GM19240 (cell line): ENCODE data around the gene CDYL.
"Not testable (repeated sequence)": the region's sequence is repeated elsewhere in the genome, so short reads cannot be mapped to it uniquely, and the experiment has no call there.

ENCODE experiments used
- DNase-seq: peaks from one replicate; pipeline ENCODE4 v3.0.0; 2011; ENCODE audit warnings: low spot score; ENCODE audit not compliant: insufficient read length

CDYL gene

DNA sequence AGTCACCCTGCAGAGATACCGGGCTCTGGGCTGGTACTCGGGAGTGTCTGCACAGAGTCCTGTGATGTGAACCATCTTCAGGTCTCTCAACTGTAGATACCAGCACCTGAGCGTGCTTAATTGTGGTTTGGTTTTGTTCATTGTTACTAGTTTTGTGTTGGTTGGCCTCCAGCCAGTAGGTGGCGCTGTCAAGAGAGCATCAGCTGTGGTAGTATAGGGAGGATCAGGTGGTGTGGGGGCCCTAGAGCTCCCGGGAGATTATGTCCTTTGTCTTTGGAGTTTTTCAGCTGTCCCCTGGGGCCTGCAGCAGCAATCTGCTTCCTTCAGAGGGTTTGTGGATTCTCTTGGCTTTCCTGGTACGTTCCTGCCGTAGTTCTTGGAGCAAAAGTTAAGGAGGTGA lies 67.9 kb downstream of the CDYL start:
- no peak for DNase-seq

DNA sequence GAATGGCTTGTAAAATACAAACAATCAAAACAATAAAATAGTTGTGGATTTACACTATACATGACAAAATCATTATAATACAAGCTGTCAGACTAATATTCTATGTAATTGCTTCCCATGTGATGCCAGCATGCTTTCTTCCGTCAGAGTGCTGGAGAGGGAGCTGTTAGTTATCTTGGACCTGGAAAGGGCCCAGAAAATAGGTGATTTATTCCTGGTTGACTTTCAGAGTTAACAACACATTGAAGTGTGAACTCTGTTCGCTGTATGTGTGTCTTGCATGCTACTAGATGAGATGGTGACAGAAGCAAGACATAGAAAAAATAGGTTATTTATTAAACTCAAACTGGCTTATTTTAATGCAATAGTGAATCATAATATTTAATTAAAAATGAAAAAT lies 70.2 kb downstream of the CDYL start:
- DNase-seq, result no peak

DNA sequence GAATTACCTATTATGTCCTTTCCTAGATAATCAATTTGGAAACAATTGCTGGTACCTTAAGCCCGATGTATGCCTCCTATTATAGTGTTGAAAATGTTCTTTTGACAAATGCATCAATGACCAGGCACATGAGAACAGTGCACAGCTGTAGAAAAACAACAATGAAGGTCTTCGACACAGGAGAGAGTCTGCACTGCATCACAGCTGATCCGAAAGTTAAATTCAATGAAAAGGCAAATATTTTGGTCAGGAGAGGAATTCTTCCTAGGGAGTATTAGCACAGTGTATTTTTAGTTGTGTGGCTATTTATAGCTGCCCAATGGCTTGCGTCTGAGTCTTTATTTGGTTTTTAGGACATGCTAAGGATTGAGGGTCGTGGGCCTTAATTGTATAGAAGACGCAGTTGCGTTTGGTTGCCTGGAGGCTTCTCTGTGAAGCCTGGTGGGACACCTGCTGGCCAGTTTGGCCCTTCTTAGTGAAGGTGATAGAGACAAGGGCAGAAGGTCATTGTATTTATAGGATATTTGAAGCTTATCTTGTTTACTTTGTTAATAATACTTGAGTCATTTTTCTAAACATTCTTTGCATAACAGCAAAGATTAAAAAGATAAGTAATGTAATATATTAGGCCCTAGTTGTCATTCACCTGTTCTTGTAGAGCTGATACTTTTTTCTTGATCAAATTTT lies 72.3 kb downstream of the CDYL start:
- DNase-seq, result no peak

DNA sequence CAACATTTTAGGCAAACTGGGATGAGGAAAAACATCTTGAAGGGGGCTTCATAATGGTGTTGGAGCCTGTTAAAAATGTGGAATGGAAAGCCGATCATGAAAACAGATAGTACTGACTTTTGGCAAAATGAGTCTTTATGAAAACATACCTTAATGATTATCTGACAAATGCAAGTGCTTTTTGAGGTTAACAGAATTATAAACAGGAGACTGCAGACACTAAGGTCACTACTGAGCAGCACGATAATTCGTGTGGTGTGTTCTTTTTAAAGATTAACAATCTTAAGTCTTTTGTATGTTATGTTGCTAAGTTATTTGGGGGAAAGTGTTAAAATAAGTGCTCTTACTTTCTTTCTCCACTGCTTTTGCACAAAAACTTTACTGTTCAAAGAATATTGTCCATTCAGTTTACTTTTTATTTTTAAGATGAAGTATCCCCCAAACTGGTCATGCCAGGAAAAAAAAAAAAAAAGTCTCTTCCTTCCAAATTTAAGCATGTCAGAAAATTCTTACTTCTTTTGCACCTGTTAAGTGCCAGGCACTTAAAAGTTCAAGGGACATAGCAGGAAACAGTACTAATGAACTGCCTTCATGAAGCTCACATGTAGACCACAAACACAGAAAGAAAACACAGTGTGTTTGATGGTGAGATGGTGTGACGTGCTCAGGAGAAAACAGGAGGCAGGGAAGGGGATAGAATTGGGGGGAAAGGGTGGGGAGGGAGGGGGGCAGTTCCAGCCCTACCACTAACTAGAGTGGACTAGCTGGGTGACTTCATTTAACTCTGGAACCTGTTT lies 73.2 kb downstream of the CDYL start:
- DNase-seq, result no peak

DNA sequence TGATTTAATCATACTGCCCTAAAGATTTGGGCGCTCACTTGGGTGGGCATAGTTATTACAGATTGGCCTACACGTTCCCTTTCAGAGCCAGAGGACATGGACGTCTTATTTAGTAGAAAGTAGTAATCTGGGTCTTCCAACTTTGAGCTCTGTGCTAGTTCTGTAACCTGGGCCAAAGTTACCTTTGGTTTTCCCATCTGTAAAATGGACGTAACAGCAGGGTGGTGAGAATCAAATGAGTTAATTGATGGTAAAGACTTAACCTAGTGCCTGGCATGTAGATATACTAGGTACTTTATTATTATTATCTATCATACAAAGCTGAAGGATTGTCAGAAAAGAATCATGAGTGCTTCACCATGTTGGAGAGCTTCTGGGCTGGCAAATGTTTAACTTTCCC lies 74.8 kb downstream of the CDYL start:
- no peak for DNase-seq

DNA sequence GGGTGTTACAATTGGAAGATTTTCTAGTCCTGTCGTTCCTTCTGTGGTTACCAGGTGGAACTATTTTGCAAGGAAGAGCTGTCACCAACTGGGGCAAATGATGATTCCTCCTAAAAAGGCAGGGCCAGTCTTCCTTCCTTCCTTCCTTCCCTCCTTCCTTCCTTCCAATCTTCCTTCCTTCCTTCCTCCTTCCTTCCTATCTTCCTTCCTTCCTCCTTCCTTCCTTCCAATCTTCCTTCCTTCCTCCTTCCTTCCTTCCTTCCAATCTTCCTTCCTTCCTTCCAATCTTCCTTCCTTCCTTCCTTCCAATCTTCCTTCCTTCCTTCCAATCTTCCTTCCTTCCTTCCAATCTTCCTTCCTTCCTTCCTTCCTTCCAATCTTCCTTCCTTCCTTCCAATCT lies 76.0 kb downstream of the CDYL start:
- DNase-seq, result not testable (repeated sequence)

DNA sequence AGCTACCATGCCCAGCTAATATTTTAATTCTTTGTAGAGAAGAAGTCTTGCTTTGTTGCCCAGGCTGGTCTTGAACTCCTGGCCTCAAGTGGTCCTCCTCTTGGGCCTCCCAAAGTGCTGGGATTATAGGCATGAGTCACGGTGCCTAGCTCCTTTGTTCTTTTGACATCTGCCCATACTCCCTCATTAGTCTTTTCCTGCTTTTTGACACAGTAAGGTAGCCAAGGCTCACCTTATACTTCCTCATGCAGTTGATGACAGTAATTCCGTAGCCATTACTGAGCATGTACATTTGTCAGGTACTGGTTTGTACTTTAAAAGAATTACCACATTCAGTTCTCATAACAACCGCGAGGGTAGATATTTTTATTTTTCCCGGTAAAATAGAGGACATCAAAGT lies 76.7 kb downstream of the CDYL start:
- no peak for DNase-seq

DNA sequence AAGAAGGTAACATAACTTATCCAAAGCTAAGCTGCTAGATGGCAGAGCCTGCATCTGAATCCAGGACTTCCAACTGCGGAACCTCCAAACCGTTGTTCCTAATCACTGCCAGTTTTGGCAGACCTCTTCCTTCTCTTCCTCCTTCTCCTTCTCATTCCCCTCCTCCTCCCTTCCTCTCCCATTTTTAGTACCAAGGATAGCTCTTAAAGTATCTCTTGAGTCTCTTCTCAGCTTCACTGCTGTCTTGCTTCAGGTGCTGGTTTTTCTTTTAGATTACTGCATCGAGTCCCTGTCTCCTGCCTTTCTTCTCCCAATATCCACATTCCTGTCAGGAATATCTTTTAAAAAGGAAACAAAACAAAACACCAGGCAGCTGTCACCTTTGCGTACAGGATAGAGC lies 77.1 kb downstream of the CDYL start:
- DNase-seq, result no peak

DNA sequence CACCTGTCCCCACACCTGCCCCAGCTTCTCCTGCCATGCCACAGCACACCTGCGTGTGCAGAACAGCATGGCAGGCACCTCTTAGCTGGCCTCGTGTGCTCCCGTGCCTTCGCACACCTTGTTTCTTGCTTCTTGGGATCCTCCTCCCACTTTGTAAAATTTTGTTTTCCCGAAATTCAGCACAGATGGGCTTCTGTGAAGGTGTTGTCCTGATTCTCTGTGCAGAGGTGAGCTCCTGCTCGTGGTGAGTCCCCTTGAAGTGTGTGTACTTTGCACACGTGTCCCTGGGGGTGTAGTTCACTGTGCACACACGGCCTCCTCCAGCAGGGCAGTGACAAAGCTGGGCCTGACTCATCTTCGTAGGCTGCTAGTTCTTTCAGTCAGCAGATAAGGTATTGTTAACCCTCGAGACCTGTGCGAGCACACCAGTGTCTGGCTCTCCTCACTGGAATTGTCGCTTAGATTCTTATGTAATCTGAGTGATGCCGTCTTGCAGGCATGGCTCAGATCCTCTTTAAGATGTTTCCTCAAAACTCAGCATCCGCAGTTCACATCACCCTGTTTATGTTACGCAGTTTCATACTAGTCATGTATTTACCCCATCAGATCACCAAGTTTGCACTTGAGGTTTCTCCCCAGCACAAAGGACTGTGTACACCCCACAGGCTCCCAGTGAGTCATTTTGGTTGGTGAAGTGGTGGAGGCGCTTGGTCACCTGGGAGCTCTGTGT lies 77.7 kb downstream of the CDYL start:
- DNase-seq, result no peak

DNA sequence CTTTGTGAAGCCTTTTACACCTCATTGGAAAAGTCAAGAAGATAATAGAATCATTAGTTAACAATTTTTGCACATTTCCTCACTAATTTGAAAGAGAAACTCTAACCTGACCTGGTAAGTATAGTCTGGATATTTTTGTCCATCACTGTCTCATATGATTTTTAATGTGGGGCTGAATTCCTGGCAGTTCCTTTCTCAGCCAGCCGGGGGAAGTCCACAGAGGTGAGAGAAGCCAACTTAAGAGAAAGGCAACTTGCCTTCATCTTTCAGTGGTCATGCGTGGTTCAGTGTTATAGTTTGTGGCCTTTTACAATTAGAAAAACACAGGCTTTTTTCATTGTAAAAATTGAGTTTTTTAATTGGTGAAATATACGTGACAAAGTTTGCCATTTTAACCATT lies 80.6 kb downstream of the CDYL start:
- no peak for DNase-seq

DNA sequence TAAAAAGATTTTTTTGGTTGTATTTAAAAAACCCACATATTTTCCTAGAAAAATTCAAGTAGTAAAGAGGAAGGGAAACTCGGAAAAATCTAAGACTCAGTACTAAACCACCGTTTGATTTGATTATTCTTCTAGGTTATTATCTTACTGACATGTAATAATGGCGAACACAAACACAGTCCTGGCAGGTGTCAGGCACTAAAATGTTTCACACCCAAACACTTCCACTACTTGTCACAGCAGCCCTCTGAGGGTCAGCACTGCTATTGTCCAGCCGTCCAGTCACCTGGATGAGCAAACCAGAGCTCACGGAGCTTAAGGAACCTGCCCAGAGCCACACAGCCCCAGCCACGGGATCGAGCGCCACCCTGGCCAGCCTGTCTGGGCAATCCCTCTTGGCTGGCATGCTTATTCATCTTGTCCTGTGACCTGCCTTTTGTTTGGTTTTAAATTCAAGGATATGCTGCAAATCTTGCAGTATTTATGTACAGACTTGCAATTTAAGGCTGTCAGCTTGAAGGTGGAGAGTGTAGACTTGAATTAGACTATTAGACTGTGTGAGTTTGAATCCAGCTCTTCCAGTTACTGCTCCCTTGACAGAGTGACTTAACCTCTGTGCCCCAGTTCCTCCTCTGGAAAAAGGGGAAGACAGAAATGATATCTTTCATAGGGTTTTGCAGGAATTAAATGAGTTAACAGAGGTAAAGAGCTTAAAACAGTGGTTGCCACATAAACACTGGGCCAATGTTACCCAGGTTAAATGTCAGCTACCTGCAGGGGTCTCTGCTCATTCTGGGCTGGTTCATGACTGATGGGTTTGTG lies 82.2 kb downstream of the CDYL start:
- DNase-seq, result no peak

DNA sequence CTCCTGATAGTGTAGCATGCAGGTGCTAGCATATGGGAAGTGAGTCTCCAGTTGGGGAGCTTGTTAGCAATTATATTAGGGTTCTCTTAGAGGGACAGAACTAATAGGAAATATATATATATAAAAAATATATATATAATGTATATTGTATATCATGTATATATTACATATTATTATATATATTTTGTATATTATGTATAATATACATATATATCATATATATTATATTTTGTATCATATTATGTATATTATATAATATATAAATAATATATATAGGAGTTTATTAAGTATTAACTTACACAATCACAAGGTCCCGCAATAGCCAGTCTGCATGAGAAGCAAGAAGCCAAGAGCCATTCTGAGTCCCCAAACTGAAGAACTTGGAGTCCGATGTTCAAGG lies 84.2 kb downstream of the CDYL start:
- DNase-seq, result no peak

DNA sequence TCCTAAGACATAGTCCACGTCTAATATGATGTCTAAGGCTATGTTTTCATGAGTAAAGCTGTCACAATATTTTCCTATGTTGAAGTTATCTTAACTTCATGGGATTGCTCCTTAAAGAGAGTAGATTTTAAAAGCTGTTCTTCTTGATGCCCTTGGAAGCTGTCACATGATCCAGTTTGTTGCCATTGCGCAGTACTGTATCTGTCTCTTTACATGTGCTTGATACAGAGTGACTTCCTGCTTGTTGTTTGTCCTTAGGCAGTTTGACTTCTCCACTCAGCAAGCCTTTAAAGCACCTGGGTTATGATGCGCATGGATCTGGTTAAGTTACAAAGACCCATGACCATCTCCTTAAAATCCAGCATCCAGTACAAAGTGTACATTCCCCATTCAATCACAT lies 85.4 kb downstream of the CDYL start:
- DNase-seq, result no peak

DNA sequence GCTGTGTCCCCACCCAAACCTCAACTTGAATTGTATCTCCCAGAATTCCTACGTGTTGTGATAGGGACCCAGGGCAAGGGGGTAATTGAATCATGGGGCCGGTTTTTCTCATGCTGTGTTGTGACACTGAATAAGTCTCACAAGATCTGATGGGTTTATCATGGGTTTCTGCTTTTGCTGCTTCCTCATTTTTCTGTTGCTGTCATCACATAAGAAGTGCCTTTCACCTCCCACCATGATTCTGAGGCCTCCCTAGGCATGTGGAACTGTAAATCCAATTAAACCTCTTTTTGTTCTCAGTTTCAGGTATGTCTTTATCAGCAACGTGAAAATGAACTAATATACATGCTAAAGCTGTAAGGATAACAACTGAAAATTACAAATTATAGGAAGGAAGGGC lies 88.3 kb downstream of the CDYL start:
- DNase-seq, result no peak

DNA sequence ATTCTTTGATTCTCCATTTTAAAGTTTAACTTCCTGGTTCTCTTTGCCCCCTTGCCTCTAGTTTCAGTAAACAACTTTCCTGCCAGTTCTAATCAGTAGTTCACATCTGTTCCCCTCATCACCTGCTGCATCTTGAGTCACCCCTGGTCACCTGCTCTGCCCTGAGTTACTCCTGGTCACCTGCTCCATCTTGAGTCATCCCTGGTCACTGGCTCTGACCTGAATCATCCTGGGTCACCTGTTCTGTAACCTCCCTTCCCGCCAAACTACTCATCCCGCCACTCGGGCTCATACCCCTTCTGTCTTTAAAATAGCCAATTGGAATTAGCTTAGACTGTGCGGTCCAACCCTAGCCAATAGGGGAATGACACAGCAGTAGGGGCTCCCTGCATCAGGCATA lies 88.8 kb downstream of the CDYL start:
- DNase-seq, result not testable (repeated sequence)

DNA sequence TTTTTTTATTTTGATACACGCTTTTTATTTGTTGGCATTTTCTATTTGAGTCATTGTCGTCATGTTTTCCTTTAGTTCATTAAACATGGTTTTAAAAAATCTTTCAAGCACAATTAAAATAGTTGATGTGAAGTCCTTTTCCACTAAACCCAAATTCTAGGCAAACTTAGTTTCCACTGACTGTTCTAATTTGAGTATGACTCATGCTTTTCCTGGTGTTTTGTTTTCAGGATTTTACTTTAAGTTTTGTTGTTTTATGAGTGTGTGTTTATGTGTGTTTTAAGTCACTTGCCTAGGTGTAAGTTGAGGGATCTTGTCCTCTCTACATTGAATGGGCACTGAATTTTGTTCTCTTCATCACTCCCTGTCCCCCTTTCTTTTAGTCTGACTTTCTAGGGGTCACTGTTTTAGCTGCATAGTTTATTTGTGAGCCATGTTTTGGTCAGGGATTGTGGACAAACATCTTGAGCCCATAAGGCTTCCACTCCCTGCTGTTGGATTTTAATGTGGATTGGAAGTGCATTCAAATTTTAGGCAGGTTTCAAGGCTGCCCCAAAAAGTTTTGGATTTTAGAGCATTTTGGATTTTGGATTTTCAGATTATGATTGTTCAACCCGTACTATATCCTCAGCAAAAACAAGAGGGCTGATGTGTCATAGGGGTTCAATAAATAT lies 94.8 kb downstream of the CDYL start:
- no peak for DNase-seq

DNA sequence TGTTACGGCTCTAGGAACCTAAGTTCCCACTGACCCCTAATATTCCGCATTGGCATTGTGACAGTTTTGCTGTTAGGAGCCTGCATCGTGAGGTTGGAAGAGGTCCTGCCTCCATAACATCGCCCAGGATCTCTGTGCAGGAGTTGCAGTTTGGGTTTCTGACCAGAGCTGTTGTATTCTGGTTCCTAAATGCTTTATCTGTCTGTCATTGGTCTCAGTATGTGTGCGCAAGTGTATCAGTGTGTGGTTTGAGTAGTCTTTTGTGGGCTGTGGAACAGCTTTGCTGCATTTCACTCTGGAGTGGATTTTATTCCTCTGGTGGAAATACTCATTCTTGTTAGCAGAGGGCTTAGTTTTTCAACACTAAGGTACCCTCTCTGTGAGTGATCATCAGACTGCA lies 95.6 kb downstream of the CDYL start:
- DNase-seq, result no peak

DNA sequence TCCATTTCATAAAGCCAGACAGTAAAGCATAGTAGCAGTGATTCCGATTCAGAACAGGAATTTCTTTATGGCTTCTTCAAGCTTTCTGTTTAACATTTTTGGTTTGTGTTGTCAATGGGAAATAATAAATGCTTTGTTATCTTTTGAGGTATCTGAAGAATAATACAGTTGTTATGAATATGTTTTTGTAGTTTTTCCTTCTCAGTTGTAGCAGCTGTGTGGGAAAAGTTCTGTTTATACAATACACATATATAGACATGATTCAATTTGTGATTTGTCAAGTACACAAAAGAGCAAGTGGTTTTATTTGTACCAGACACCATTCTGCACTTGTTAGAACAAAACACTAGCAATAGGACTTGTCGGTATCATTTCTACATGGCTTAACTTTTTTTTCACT lies 96.6 kb downstream of the CDYL start:
- DNase-seq, result no peak

DNA sequence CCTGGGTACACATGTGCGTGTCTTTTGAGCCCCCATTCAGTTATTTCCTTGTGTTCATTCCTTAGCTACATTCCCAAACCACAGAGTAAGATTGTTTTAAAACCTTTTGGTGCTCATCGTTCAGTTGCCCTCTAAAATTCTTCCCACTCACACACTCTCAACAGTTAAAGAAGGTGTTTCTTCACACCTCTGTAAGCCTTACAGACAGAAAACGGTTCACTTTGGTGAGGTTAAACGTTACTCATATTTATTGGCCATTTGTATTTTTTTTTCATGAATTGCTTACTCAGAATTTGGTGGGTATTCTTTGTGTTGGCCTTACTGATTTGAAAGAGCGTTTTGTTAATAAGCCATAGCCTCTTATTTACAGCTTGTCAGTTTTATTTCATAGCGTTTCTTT lies 97.7 kb downstream of the CDYL start:
- no peak for DNase-seq

DNA sequence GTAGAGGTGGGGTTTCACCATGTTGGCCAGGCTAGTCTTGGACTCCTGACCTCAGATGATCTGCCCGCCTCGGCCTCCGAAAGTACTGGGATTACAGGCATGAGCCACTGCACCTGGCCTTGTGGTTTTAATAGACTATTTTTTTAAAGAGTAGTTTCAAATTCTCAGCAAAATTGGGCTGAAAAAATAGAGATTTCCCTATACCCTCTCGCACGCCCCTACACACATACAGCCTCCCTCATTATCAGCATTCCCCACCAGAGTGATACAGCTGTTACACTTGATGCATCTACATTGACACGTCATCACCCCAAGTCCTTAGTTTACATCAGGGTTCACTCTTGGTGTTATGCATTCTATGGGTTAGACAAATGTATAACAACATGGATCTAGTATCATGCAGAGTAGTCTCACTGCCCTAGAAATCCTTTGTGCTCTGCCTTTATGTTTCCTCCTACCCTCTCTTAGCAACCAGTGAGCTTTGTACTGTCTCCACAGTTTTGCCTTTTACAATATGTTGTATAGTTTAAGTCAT lies 103.6 kb downstream of the CDYL start:
- no peak for DNase-seq

DNA sequence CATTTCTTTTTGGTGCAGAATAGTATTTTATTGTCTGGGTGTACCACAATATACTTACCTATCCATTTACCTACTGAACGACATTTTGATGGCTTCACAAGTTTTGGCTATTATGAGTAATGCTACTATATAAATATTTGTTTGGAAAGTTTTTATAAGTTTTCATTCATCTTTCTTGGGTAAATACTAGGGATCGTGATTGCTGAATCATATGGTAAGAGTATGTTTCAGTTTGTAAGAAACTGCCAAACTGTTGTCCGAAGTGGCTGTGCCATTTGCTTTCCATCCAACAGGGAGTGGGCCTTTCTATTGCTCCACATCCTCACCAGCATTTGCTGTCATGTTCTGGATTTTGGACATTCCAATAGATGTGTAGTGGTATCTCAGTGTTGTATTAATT lies 104.2 kb downstream of the CDYL start:
- DNase-seq, result no peak
